ENCODE measurements around the gene FNDC10. TPM values are rescaled to one million over a fixed set of nuclear protein-coding genes. Genes with fewer than 3 reads are reported as not detected.
"Not testable (repeated sequence)": the region's sequence is repeated elsewhere in the genome, so short reads cannot be mapped to it uniquely, and the experiment has no call there.

Gene FNDC10
- total RNA-seq, 1 experiment from 2014 or later = 8.4 TPM

GRCh38 chr1:1634613-1635012 is 34.7 kb upstream of the FNDC10 start:
- ATAC-seq = not testable (repeated sequence)

GRCh38 chr1:1633409-1633808 is 33.5 kb upstream of the FNDC10 start:
- RAD21 ChIA-PET (ENCODE audit: low non-redundant PET in 1 of 2, low total read pairs in 2 of 2, uncharacterized antibody in 2 of 2, unreplicated experiment in 2 of 2); H3K9me3 ChIP-seq (ENCODE audit: control insufficient read depth in 1 of 2, insufficient read depth in 1 of 2, low read depth in 1 of 2, low read length in 2 of 2); H3K27ac ChIP-seq (ENCODE audit: low read depth, low read length); H3K4me2 ChIP-seq (ENCODE audit: low read length); H3K4me1 ChIP-seq (ENCODE audit: control insufficient read depth in 1 of 2, insufficient read depth in 2 of 2, low read length in 2 of 2); H4K20me1 ChIP-seq (ENCODE audit: insufficient read depth); H3K9me2 ChIP-seq (ENCODE audit: insufficient read depth); POLR2A ChIA-PET; H3K9ac ChIP-seq (ENCODE audit: low read length); H3K4me3 ChIP-seq (replicated peaks in 1 of 2; ENCODE audit: low read depth in 1 of 2, low read length in 2 of 2); intact Hi-C loops (cut with micrococcal nuclease); ATAC-seq; BruUV-seq (replicated peaks); H3K27me3 ChIP-seq (ENCODE audit: insufficient read depth, low read length); CTCF ChIA-PET; H3K79me2 ChIP-seq (ENCODE audit: insufficient read depth, low read length); DNase-seq (ENCODE audit: low read depth, low spot score); H3K36me3 ChIP-seq (ENCODE audit: control insufficient read depth in 1 of 2, insufficient read depth in 2 of 2, low read length in 2 of 2); H2AFZ ChIP-seq (ENCODE audit: low read depth, low read length, poor library complexity, severe bottlenecking): not testable (repeated sequence)

More at GRCh38 chr1:1634613-1635012, 34.7 kb upstream of the FNDC10 start:
- CTCF ChIA-PET; H3K4me1 ChIP-seq (ENCODE audit: control insufficient read depth in 1 of 2, insufficient read depth in 2 of 2, low read length in 2 of 2); H3K79me2 ChIP-seq (ENCODE audit: insufficient read depth, low read length); H3K36me3 ChIP-seq (ENCODE audit: control insufficient read depth in 1 of 2, insufficient read depth in 2 of 2, low read length in 2 of 2); H4K20me1 ChIP-seq (ENCODE audit: insufficient read depth); H3K9me3 ChIP-seq (ENCODE audit: control insufficient read depth in 1 of 2, insufficient read depth in 1 of 2, low read depth in 1 of 2, low read length in 2 of 2); H3K4me2 ChIP-seq (ENCODE audit: low read length); DNase-seq (ENCODE audit: low read depth, low spot score); H2AFZ ChIP-seq (ENCODE audit: low read depth, low read length, poor library complexity, severe bottlenecking); H3K27ac ChIP-seq (ENCODE audit: low read depth, low read length); BruUV-seq (replicated peaks); RAD21 ChIA-PET (ENCODE audit: low non-redundant PET in 1 of 2, low total read pairs in 2 of 2, uncharacterized antibody in 2 of 2, unreplicated experiment in 2 of 2); intact Hi-C loops (cut with micrococcal nuclease); POLR2A ChIA-PET; H3K9me2 ChIP-seq (ENCODE audit: insufficient read depth); H3K4me3 ChIP-seq (replicated peaks in 1 of 2; ENCODE audit: low read depth in 1 of 2, low read length in 2 of 2); H3K27me3 ChIP-seq (ENCODE audit: insufficient read depth, low read length); H3K9ac ChIP-seq (ENCODE audit: low read length): not testable (repeated sequence)

DNA sequence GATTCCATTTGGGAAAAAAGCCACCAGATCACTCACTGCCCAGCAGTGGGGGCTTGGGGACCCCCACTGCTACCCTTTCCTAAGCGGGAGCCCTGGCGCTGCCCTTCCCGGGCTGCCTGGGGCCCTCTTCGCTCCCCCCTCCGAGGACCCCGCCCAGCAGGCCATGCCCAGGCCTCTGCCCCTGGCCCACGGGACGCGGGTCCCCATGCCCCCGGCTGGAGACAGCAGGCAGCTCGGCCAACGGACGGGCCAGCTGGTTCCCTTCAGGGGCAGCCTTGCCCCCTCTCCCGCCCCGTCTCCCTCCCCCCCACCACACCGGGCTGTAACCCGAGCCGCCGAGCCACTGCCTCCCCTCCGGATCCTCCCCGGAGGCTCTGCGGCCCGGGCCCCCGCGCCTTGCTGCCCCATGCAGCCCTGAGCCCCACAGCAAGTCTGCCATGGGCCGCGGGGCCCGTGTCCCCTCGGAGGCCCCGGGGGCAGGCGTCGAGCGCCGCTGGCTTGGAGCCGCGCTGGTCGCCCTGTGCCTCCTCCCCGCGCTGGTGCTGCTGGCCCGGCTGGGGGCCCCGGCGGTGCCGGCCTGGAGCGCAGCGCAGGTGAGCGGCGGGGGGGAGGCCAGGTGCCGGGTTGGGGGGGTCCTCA is 32.0 kb upstream of the FNDC10 start, which contains the start of gene MMP23B:
MMP23B (plus strand) TSS at position 392 of the 639 bp plus-strand sequence; CDS start at position 438, 46 bp downstream.
- TF ChIP-seq EGR1 (IDR thresholded peaks at IDR 0.05; ENCODE audit: low read depth) = no peak
- no peak for TF ChIP-seq CTCF (IDR thresholded peaks at IDR 0.05 in 2 of 3, conservative IDR thresholded peaks at IDR 0.05 in 1 of 3; ENCODE audit: borderline replicate concordance in 1 of 3, insufficient read depth in 1 of 3, low read depth in 2 of 3, low read length in 2 of 3)
- no peak for TF ChIP-seq POLR2A (IDR thresholded peaks at IDR 0.05; ENCODE audit: borderline replicate concordance, extremely low read depth, insufficient read depth, insufficient read length)
- no peak for TF ChIP-seq ZFX (IDR thresholded peaks at IDR 0.05)
- TF ChIP-seq ZNF274 (IDR thresholded peaks at IDR 0.05; ENCODE audit: low read depth, low read length) = no peak
- TF ChIP-seq EZH2 (IDR thresholded peaks at IDR 0.05) = no peak
- TF ChIP-seq, protein P1, sequence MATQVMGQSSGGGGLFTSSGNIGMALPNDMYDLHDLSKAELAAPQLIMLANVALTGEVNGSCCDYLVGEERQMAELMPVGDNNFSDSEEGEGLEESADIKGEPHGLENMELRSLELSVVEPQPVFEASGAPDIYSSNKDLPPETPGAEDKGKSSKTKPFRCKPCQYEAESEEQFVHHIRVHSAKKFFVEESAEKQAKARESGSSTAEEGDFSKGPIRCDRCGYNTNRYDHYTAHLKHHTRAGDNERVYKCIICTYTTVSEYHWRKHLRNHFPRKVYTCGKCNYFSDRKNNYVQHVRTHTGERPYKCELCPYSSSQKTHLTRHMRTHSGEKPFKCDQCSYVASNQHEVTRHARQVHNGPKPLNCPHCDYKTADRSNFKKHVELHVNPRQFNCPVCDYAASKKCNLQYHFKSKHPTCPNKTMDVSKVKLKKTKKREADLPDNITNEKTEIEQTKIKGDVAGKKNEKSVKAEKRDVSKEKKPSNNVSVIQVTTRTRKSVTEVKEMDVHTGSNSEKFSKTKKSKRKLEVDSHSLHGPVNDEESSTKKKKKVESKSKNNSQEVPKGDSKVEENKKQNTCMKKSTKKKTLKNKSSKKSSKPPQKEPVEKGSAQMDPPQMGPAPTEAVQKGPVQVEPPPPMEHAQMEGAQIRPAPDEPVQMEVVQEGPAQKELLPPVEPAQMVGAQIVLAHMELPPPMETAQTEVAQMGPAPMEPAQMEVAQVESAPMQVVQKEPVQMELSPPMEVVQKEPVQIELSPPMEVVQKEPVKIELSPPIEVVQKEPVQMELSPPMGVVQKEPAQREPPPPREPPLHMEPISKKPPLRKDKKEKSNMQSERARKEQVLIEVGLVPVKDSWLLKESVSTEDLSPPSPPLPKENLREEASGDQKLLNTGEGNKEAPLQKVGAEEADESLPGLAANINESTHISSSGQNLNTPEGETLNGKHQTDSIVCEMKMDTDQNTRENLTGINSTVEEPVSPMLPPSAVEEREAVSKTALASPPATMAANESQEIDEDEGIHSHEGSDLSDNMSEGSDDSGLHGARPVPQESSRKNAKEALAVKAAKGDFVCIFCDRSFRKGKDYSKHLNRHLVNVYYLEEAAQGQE (IDR thresholded peaks at IDR 0.05; ENCODE audit: low read depth) = no peak
- no peak for TF ChIP-seq FOSL1 (IDR thresholded peaks at IDR 0.05; ENCODE audit: low read depth)
- TF ChIP-seq JUND (IDR thresholded peaks at IDR 0.05) = no peak
- H2AFZ ChIP-seq (ENCODE audit: low read depth, low read length, poor library complexity, severe bottlenecking) = no peak within 1 kb of the TSS
- ChIA-PET POLR2A (no interaction called here), RAD21 (ENCODE audit: low non-redundant PET in 1 of 2, low total read pairs in 2 of 2, uncharacterized antibody in 2 of 2, unreplicated experiment in 2 of 2) (no interaction called here), CTCF (no interaction called here)
- no peak within 1 kb of the TSS for H3K27ac ChIP-seq (ENCODE audit: low read depth, low read length)
- H3K4me1 ChIP-seq (ENCODE audit: control insufficient read depth in 1 of 2, insufficient read depth in 2 of 2, low read length in 2 of 2) = peaks cover 1 to 22% of the 10 kb centered on the region in 2 experiments
- intact Hi-C loops (cut with micrococcal nuclease) = no loop called here
- no peak within 1 kb of the TSS for H3K4me2 ChIP-seq (ENCODE audit: low read length)
- no peak for DNase-seq (ENCODE audit: low read depth, low spot score)
- no peaks in the 10 kb centered on the region for H3K36me3 ChIP-seq (ENCODE audit: control insufficient read depth in 1 of 2, insufficient read depth in 2 of 2, low read length in 2 of 2)
- H3K9me2 ChIP-seq (ENCODE audit: insufficient read depth) = no peaks in the 10 kb centered on the region
- H3K9ac ChIP-seq (ENCODE audit: low read length) = no peak within 1 kb of the TSS
- no TSS peak for BruUV-seq (replicated peaks)
- H3K9me3 ChIP-seq (ENCODE audit: control insufficient read depth in 1 of 2, insufficient read depth in 1 of 2, low read depth in 1 of 2, low read length in 2 of 2) = no peaks in the 10 kb centered on the region
- no peak for ATAC-seq
- H3K79me2 ChIP-seq (ENCODE audit: insufficient read depth, low read length) = peaks cover 11% of the 10 kb centered on the region; the same call in 1 of the 2 replicates
- no peaks in the 10 kb centered on the region for H4K20me1 ChIP-seq (ENCODE audit: insufficient read depth)
- no peaks in the 10 kb centered on the region for H3K27me3 ChIP-seq (ENCODE audit: insufficient read depth, low read length)
- H3K4me3 ChIP-seq (replicated peaks in 1 of 2; ENCODE audit: low read depth in 1 of 2, low read length in 2 of 2) = no peak within 1 kb of the TSS

Data from HCT116 (cell line).